Astrocyte (in vitro differentiated cells and primary cell): ENCODE results near the gene MPZL1.

Experiments used
- CTCF ChIP-seq: IDR thresholded peaks from 2 replicates; pipeline ENCODE4 v1.5.1; 2011; ENCODE audit warnings: low read depth, mild to moderate bottlenecking, inconsistent platforms, low read length, moderate library complexity; ENCODE audit not compliant: insufficient read depth
- EZH2 ChIP-seq: IDR thresholded peaks from 2 replicates; pipeline ENCODE4 v1.6.1; 2012; ENCODE audit warnings: mild to moderate bottlenecking, low read length, inconsistent platforms; ENCODE audit not compliant: insufficient read depth

DNA sequence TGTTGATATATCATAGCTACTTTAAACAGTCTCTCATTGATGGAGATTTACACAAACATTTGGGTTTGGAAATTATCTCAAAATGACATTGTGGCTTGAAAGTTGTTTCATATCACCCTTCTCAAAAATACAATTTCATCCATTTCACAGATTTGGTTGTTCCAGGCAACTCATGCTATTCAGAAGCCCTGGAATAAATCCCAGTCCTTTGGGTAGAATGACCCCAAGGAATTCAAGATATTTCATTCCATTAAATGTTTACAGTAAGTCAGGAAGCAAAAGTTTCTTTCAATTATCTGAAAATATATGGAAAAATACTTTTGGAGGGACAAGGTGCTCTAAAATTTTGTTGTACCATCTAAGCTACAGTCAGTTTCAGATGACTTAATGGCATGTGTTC lies 27.1 kb downstream of the MPZL1 start:
- TF ChIP-seq CTCF (no peak), EZH2 (no peak)
